Hepatocyte (in vitro differentiated cells): ENCODE results near the gene FTH1. TPM values are rescaled to one million over a fixed set of nuclear protein-coding genes. Genes with fewer than 3 reads are reported as not detected.

Experiments used
- DNase-seq: peaks from one replicate; pipeline ENCODE4 v3.0.0-alpha.2; 2016; ENCODE audit warnings: low spot score
- H2AFZ ChIP-seq: fragments of 200-600 bp; sonication (generic); 2 replicates; pipeline ENCODE4 v1.6.0; 2016; ENCODE audit warnings: antibody characterized with exemption, mild to moderate bottlenecking
- H3K27ac ChIP-seq: fragments of 200-600 bp; sonication (generic); 2 replicates; pipeline ENCODE4 v1.5.1; 2016; ENCODE audit warnings: mild to moderate bottlenecking
- H3K27me3 ChIP-seq: fragments of 200-600 bp; sonication (generic); 2 replicates; pipeline ENCODE4 v1.6.1; 2016
- H3K36me3 ChIP-seq: fragments of 200-600 bp; sonication (generic); replicated peaks from 2 replicates; pipeline ENCODE4 v1.5.1; 2016; ENCODE audit warnings: low read depth; ENCODE audit not compliant: insufficient read depth
- H3K4me1 ChIP-seq: fragments of 200-600 bp; sonication (generic); 2 replicates; pipeline ENCODE4 v1.5.1; 2016; ENCODE audit warnings: mild to moderate bottlenecking, moderate library complexity; ENCODE audit not compliant: insufficient read depth
- H3K4me2 ChIP-seq: fragments of 200-600 bp; sonication (generic); 2 replicates; pipeline ENCODE4 v1.6.0; 2016
- H3K4me3 ChIP-seq: fragments of 200-600 bp; sonication (generic); 2 replicates; pipeline ENCODE4 v1.5.1; 2016; ENCODE audit warnings: mild to moderate bottlenecking
- H3K79me2 ChIP-seq: fragments of 200-600 bp; sonication (generic); 2 replicates; pipeline ENCODE4 v1.6.0; 2017; ENCODE audit warnings: mild to moderate bottlenecking
- H3K9me2 ChIP-seq: fragments of 200-600 bp; sonication (generic); replicated peaks from 2 replicates; pipeline ENCODE4 v1.6.0; 2017; ENCODE audit warnings: mild to moderate bottlenecking; ENCODE audit not compliant: insufficient read depth
- H3K9me3 ChIP-seq: fragments of 200-600 bp; sonication (generic); 2 replicates; pipeline ENCODE4 v1.5.1; 2016; ENCODE audit warnings: low read depth, mild to moderate bottlenecking
- H4K20me1 ChIP-seq: fragments of 200-600 bp; sonication (generic); 2 replicates; pipeline ENCODE4 v1.6.0; 2016; ENCODE audit warnings: mild to moderate bottlenecking; ENCODE audit not compliant: insufficient read depth, poor library complexity, severe bottlenecking
- CTCF ChIP-seq: fragments of 200-600 bp; sonication (generic); IDR thresholded peaks from 2 replicates; pipeline ENCODE4 v1.5.1; 2016; ENCODE audit warnings: antibody characterized with exemption, mild to moderate bottlenecking; ENCODE audit not compliant: poor library complexity
- EZH2 ChIP-seq: fragments of 200-600 bp; sonication (generic); IDR thresholded peaks from 2 replicates; pipeline ENCODE4 v1.6.1; 2016; ENCODE audit warnings: antibody characterized with exemption, mild to moderate bottlenecking, borderline replicate concordance
- EZH2phosphoT487 ChIP-seq: fragments of 200-600 bp; sonication (generic); IDR thresholded peaks from one replicate; pipeline ENCODE4 v1.6.1; 2018; ENCODE audit warnings: antibody characterized with exemption, mild to moderate bottlenecking, low read depth, moderate library complexity; ENCODE audit not compliant: unreplicated experiment, severe bottlenecking
- WGBS: methylation state at CpG from one replicate; pipeline ENCODE4 v1.1.6; 2016; ENCODE audit warnings: low lambda C conversion rate; ENCODE audit errors: missing lambda C conversion rate; 5-methylcytosine and 5-hydroxymethylcytosine counted together
- polyA plus RNA-seq: library from polyadenylated mRNA; unstranded; fragments of >200 nt; fragmentation: Nextera tagmentation; extraction: Ambion mirVana; gene quantifications from 2 replicates; pipeline ENCODE4 v1.2.1, GENCODE V29; 2016
- total RNA-seq: library from RNA; depleted of rRNA; stranded (reverse); fragments of >200 nt; gene quantifications from 2 replicates; pipeline ENCODE4 v1.2.3, GENCODE V29; 2014

FTH1 gene
- total and polyA plus RNA-seq, 2 experiments from 2014 or later, result 1,071 to 8,694 TPM

DNA sequence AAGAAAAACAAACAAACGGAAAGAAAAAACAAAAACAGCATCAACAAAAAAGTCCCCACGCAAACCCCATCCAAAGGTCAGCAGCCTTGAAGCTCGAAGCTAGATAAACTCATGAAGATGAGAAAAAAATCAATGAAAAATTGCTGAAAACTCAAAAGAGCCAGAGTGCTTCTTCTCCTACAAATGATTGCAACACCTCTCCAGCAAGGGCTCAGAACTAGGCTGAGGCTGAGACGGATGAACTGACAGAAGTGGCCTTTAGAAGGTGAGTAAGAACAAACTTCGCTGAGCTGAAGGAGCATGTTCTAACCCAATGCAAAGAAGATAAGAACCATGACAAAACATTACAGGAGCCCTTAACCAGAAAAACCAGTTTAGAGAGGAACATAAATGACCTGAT, 18.4 kb upstream of the FTH1 start:
- no peak for TF ChIP-seq EZH2
- TF ChIP-seq CTCF, result no peak
- TF ChIP-seq EZH2phosphoT487, result no peak
- peak; percentile 79 for DNase-seq
- H3K36me3 ChIP-seq, result no peaks in the 10 kb centered on the region
- 46% methylated on average over 5 of the region's 5 CpGs for WGBS
- H3K27ac ChIP-seq, result peak overlapping the region; percentile 76
- H3K4me1 ChIP-seq, result peaks cover 22% of the 10 kb centered on the region
- H3K27me3 ChIP-seq, result no peaks in the 10 kb centered on the region
- no peaks in the 10 kb centered on the region for H3K9me2 ChIP-seq
- peak overlapping the region; percentile 25 for H3K4me2 ChIP-seq
- H3K79me2 ChIP-seq, result peaks cover 3% of the 10 kb centered on the region
- no peak overlapping the region for H3K4me3 ChIP-seq
- no peaks in the 10 kb centered on the region for H4K20me1 ChIP-seq
- no peak overlapping the region for H2AFZ ChIP-seq
- peaks cover 6% of the 10 kb centered on the region for H3K9me3 ChIP-seq

DNA sequence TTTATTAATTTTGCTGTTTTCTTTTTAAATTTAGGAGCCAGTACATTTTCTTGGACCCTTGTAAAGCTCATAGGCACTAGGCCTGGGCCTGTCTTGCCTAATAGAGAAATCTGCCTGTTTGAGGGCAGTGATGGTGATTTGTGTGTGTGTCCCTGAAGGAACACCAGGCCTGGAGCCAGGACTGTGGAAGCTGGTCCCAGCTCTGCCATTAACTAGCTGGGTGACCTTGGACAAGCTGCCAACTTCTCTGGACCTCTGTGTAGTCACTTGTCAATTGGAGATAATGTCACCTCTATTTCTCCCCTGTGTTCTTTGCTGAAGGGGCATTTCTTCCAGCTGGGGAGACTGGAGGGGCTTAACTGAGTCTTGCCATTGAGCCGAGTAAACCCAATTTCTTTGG, 16.0 kb upstream of the FTH1 start:
- Histone ChIP-seq H4K20me1 (no peaks in the 10 kb centered on the region), H2AFZ (no peak overlapping the region), H3K79me2 (peaks cover 3% of the 10 kb centered on the region), H3K27ac (no peak overlapping the region), H3K9me2 (no peaks in the 10 kb centered on the region), H3K27me3 (no peaks in the 10 kb centered on the region), H3K9me3 (peaks cover 6% of the 10 kb centered on the region), H3K4me1 (peaks cover 35% of the 10 kb centered on the region), H3K4me3 (no peak overlapping the region), H3K36me3 (no peaks in the 10 kb centered on the region), H3K4me2 (no peak overlapping the region)
- DNase-seq, result no peak
- WGBS, result 100% methylated on average over 1 of the region's 1 CpG
- TF ChIP-seq EZH2 (no peak), EZH2phosphoT487 (no peak)

- peak; percentile 67 for DNase-seq
- TF ChIP-seq CTCF (no peak), EZH2 (no peak), EZH2phosphoT487 (no peak)
- 71% methylated on average over 10 of the region's 10 CpGs for WGBS
- Histone ChIP-seq H3K4me1 (peaks cover 33% of the 10 kb centered on the region), H3K4me3 (no peak overlapping the region), H4K20me1 (no peaks in the 10 kb centered on the region), H2AFZ (no peak overlapping the region), H3K27me3 (no peaks in the 10 kb centered on the region), H3K79me2 (peaks cover 4% of the 10 kb centered on the region), H3K27ac (peak overlapping the region; percentile 67), H3K36me3 (no peaks in the 10 kb centered on the region), H3K9me3 (no peaks in the 10 kb centered on the region), H3K9me2 (no peaks in the 10 kb centered on the region), H3K4me2 (peak overlapping the region; percentile 39)
Observed at GRCh38 chr11:61980783-61981541, 13.5 kb upstream of the FTH1 start.
